ENCODE data around the gene MRPL12. TPM values are rescaled to one million over a fixed set of nuclear protein-coding genes. Genes with fewer than 3 reads are reported as not detected.
A peak's percentile ranks its signal among the peaks of the same experiment; 100 is the strongest.

MRPL12 gene
- total and polyA plus RNA-seq, 2 of the 13 experiments (the other 11 are each of a cell fraction or from before 2014, with no cell fraction given), result 39.1 to 94.1 TPM

DNA sequence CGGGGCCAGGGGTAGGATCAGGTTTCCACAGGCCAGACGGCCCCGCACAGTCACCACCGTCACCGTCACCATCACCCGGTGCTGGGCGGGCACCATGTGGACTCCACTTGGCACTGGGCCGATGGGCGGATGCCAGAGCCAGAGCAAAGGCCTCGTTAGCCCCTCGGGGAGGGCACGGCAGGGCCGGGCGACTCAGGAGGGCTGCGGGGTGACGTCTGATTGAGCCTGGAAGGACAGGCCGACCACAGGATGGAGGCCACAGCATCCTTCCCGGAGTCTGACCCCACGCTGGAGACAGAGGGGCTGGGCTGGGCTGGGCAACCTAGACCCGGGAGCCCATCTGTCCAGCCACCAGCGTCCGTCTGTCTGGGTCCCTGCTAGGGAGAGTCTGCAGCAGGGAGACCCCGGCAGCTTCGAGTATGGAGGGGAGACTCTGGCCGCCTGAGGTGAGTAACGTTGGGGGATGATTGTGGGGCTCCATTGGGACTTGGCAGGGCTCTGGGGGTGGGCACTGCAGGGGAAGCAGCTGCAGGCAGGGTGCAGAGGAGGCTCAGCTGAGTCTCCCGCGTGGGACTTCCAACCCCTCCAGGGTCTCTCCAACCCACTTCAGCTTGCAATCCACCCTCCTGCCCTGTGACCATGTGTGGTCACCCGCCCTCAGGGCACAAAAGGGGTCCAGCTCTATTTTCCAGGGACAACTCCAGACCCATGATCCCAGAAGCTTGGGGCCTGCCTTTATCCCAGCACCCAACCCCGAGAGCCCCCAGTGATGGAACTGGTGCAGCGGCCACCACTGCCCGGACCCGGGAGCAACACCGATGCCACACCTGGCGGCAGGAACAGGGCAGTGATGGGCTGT is 31.5 kb downstream of the MRPL12 start:
- in situ Hi-C loops (cut with HindIII; ENCODE audit: extremely low pct_ligation_motif_present, low pct_unique_long_range_greater_than_20kb) (no loop called here), intact Hi-C loops (cut with micrococcal nuclease; ENCODE audit: unreplicated experiment) (no loop called here)
- ATAC-seq (peak; percentile 1), FAIRE-seq (no peak), DNase-seq (ENCODE audit: low spot score) (no peak)
- Histone ChIP-seq H2AFZ (ENCODE audit: low read length) (no peak overlapping the region), H4K20me1 (ENCODE audit: insufficient read depth, low read length) (no peaks in the 10 kb centered on the region), H3K9me3 (ENCODE audit: low read length) (no peaks in the 10 kb centered on the region), H3K4me3 (replicated peaks in 1 of 3; ENCODE audit: insufficient read depth in 1 of 3, low read depth in 2 of 3, low read length in 3 of 3) (no peak overlapping the region), H3K79me2 (ENCODE audit: insufficient read depth, low read length) (no peaks in the 10 kb centered on the region), H3K4me1 (ENCODE audit: insufficient read depth, low read length) (peaks cover 41% of the 10 kb centered on the region), H3K4me2 (ENCODE audit: low read depth, low read length) (no peak overlapping the region), H3K9ac (ENCODE audit: insufficient read depth, low read depth, low read length) (no peak overlapping the region), H3K36me3 (replicated peaks in 1 of 2; ENCODE audit: control insufficient read depth in 1 of 2, insufficient read depth in 2 of 2, low read length in 2 of 2) (no peaks in the 10 kb centered on the region), H3K27me3 (ENCODE audit: control insufficient read depth in 1 of 2, insufficient read depth in 2 of 2, low read length in 2 of 2) (peaks cover 9 to 62% of the 10 kb centered on the region in 2 experiments), H3K27ac (ENCODE audit: extremely low read length, insufficient read depth, low read length) (no peak overlapping the region)
- no TSS peak for BruUV-seq (replicated peaks)
- 56% methylated on average over 25 of the region's 35 CpGs for WGBS (ENCODE audit: low lambda C conversion rate)
- 0 out of 2 replicates have a peak, but pooled peaks have one; percentile 5 for TF ChIP-seq EED (CRISPR knock-in tag; IDR thresholded peaks at IDR 0.05)
- TF ChIP-seq, protein P1, sequence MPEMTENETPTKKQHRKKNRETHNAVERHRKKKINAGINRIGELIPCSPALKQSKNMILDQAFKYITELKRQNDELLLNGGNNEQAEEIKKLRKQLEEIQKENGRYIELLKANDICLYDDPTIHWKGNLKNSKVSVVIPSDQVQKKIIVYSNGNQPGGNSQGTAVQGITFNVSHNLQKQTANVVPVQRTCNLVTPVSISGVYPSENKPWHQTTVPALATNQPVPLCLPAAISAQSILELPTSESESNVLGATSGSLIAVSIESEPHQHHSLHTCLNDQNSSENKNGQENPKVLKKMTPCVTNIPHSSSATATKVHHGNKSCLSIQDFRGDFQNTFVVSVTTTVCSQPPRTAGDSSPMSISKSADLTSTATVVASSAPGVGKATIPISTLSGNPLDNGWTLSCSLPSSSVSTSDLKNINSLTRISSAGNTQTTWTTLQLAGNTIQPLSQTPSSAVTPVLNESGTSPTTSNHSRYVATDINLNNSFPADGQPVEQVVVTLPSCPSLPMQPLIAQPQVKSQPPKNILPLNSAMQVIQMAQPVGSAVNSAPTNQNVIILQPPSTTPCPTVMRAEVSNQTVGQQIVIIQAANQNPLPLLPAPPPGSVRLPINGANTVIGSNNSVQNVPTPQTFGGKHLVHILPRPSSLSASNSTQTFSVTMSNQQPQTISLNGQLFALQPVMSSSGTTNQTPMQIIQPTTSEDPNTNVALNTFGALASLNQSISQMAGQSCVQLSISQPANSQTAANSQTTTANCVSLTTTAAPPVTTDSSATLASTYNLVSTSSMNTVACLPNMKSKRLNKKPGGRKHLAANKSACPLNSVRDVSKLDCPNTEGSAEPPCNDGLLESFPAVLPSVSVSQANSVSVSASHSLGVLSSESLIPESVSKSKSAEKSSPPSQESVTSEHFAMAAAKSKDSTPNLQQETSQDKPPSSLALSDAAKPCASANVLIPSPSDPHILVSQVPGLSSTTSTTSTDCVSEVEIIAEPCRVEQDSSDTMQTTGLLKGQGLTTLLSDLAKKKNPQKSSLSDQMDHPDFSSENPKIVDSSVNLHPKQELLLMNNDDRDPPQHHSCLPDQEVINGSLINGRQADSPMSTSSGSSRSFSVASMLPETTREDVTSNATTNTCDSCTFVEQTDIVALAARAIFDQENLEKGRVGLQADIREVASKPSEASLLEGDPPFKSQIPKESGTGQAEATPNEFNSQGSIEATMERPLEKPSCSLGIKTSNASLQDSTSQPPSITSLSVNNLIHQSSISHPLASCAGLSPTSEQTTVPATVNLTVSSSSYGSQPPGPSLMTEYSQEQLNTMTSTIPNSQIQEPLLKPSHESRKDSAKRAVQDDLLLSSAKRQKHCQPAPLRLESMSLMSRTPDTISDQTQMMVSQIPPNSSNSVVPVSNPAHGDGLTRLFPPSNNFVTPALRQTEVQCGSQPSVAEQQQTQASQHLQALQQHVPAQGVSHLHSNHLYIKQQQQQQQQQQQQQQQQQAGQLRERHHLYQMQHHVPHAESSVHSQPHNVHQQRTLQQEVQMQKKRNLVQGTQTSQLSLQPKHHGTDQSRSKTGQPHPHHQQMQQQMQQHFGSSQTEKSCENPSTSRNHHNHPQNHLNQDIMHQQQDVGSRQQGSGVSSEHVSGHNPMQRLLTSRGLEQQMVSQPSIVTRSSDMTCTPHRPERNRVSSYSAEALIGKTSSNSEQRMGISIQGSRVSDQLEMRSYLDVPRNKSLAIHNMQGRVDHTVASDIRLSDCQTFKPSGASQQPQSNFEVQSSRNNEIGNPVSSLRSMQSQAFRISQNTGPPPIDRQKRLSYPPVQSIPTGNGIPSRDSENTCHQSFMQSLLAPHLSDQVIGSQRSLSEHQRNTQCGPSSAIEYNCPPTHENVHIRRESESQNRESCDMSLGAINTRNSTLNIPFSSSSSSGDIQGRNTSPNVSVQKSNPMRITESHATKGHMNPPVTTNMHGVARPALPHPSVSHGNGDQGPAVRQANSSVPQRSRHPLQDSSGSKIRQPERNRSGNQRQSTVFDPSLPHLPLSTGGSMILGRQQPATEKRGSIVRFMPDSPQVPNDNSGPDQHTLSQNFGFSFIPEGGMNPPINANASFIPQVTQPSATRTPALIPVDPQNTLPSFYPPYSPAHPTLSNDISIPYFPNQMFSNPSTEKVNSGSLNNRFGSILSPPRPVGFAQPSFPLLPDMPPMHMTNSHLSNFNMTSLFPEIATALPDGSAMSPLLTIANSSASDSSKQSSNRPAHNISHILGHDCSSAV (CRISPR knock-in tag; IDR thresholded peaks at IDR 0.05; ENCODE audit: borderline replicate concordance), result 0 out of 2 replicates have a peak, but pooled peaks have one; percentile 15
- TF ChIP-seq, protein P2, sequence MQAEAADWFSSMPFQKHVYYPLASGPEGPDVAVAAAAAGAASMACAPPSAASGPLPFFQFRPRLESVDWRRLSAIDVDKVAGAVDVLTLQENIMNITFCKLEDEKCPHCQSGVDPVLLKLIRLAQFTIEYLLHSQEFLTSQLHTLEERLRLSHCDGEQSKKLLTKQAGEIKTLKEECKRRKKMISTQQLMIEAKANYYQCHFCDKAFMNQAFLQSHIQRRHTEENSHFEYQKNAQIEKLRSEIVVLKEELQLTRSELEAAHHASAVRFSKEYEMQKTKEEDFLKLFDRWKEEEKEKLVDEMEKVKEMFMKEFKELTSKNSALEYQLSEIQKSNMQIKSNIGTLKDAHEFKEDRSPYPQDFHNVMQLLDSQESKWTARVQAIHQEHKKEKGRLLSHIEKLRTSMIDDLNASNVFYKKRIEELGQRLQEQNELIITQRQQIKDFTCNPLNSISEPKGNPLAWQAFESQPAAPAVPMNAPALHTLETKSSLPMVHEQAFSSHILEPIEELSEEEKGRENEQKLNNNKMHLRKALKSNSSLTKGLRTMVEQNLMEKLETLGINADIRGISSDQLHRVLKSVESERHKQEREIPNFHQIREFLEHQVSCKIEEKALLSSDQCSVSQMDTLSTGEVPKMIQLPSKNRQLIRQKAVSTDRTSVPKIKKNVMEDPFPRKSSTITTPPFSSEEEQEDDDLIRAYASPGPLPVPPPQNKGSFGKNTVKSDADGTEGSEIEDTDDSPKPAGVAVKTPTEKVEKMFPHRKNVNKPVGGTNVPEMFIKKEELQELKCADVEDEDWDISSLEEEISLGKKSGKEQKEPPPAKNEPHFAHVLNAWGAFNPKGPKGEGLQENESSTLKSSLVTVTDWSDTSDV (CRISPR knock-in tag; IDR thresholded peaks at IDR 0.05), result peak; percentile 29; the same call in 1 of the 2 replicates
- TF ChIP-seq ZBTB20 (CRISPR knock-in tag; IDR thresholded peaks at IDR 0.05; ENCODE audit: borderline replicate concordance, low read depth), result no peak
- 0 out of 2 replicates have a peak, but pooled peaks have one; percentile 17 for TF ChIP-seq AKAP8 (CRISPR knock-in tag; IDR thresholded peaks at IDR 0.05)
- peak; percentile 15 for TF ChIP-seq AGO1 (IDR thresholded peaks at IDR 0.05; ENCODE audit: low read depth, low read length, poor library complexity, severe bottlenecking)
- TF ChIP-seq, protein P3, sequence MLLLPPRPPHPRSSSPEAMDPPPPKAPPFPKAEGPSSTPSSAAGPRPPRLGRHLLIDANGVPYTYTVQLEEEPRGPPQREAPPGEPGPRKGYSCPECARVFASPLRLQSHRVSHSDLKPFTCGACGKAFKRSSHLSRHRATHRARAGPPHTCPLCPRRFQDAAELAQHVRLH (CRISPR knock-in tag; IDR thresholded peaks at IDR 0.05; ENCODE audit: borderline replicate concordance, low read depth), result no peak
- CTCF ChIA-PET (ENCODE audit: low intra/inter-chr PET ratio, low total read pairs), result interaction anchor here (2.2 kb wide), 1 partner anchor 86 kb away, joined by 8 read pairs; no protein-coding TSS in a partner anchor
- POLR2A ChIA-PET, result interaction anchor here (0.9 to 1.6 kb wide), 6 partner anchors 69 to 364 kb away, joined by 3 to 9 read pairs (median 4); partner anchors contain the start of genes FASN, MCRIP1 and P4HB

Data from HepG2 (cell line).